Activated T-helper 1 cell treated with anti-CD3 and anti-CD28 coated beads, Interleukin-2, amount 50 U/mL, for 16 hours (primary cell): ENCODE data around the gene COL7A1.

Source experiments
- DNase-seq, 2 donors: peaks; one replicate each; pipeline ENCODE4 v3.0.0-alpha.2; 2020; ENCODE audit warnings: low read depth in 1 of 2, low spot score in 1 of 2

Gene COL7A1

DNA sequence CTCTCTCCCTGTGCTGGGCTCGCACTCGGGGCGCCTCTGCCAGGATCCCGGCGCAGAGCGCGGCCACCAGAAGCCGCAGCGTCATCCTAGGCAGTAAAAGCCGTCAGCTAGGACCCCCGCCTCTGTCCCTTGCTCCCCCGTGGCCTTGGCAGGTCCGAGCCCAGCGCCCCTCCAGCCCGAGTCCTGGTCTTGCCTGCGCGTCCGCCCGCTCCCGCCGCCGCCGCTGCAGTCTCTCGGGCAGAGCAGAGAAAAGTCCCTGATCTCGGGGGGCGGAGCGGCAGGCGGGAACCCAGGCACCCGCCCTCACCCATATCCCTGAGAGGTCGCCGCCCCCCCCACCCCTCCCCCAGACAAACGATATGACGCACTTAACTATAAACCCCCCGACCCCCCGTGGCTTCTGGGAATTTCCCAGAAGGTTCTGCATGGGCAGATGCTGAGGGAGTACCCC is at the start of gene COL7A1:
COL7A1 (minus strand) TSS at position 255 of the 451 bp plus-strand sequence; CDS start at position 85, 170 bp downstream.
- no peak for DNase-seq

DNA sequence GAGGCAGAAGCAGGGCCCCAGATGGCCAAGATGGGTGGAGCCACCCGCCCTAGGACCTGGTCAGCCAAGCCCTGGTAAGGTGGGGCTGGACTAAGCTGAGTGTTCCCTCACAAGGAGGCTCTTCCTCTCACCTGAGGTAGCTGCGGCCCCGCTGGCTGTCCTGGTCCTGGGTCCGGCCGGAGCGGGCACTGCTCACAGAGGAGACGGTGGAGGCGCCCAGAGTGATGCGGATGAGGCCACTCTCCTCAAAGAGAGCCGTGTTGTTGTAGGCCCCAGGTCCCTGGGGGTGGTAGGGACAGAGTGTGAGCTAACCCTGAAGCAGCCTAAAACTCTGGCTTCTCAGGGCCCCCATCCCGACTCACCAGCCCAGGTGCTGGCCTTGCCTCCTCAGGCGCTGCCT is 47.5 kb upstream of the COL7A1 start:
- no peak for DNase-seq

GRCh38 chr3:48641396-48641795 is 46.3 kb upstream of the COL7A1 start:
- DNase-seq, result no peak

GRCh38 chr3:48639944-48640606 is 44.9 kb upstream of the COL7A1 start:
- DNase-seq, result no peak

DNA sequence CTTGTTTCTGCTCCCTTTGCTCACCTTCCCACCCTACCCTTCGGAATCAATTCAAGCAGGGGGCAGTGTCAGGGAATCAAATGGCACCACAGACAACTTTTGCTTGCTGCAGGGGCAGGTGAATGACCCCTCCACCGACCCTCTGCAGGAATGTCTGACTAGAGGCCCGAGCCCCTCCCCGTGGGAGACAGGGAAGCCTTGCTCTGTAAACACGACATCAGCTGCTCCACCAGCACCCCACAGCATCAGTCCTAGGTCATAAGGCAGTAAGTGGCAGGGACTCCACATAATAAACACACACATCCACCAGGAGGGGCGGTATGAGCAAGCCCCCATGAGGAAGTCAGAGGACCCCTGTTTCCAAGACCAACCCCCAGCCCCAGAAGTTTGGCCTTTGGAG is 42.2 kb upstream of the COL7A1 start:
- no peak for DNase-seq

DNA sequence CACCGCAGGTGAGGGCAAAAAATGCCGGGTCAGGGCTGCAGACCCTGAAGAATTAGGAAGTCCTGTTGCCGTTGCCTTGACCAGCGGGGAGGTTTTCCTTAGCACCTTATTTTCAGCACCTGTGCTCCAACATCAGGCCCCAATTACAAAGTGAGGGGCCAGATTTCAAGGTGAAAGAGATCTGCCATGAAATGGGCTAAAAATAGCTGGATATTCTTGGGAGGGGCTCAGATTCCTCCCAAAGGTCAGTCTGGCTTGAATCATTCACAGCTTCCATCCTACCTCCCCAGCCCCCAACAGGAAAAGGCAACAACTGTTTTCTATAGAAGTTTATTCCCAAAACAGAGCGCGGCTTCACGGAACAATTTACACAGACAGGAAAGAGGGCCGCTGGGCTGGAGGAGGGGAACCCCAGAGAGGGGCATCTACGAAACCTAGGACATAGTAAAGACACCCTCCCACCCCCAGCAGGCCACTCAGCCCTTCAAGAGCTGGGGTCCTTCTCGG is 41.1 kb upstream of the COL7A1 start:
- DNase-seq, result no peak

- peak; percentile 87 to 89 for DNase-seq
These were observed 40.3 kb upstream of the COL7A1 start, which contains the start of gene SLC26A6 for GRCh38 chr3:48635222-48636021. SLC26A6 (minus strand) TSS chr3:48635461; CDS start chr3:48635393, 68 bp downstream.

DNA sequence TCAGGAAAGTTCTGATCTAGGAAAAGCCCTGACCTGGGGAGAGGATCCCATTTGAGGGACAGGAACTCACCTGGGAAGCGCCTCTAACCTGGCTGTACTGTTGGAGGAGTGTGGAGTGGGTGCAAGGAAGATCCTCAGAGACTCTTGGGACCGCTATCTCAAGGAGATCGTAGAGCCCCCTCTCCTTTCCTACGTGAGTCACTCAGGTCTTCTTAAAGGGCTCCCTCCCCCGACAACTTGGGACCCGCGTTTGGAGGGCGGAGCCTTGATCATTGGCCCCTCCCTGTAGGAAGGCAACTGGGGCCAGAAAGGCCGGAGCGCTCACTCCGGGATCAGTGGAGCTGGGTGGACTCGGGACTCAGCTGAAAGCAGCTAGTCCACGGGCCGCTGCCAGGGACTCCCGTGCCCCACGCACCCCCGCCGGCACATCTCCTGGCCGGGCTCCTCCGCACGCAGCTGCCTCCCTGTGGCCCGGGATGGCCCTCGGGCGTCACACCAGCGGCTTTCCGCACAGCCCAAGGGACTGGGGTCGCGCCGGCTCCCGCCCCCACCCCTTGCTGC is 39.6 kb upstream of the COL7A1 start:
- peak in 1 of 2 donors; percentile 23 for DNase-seq

DNA sequence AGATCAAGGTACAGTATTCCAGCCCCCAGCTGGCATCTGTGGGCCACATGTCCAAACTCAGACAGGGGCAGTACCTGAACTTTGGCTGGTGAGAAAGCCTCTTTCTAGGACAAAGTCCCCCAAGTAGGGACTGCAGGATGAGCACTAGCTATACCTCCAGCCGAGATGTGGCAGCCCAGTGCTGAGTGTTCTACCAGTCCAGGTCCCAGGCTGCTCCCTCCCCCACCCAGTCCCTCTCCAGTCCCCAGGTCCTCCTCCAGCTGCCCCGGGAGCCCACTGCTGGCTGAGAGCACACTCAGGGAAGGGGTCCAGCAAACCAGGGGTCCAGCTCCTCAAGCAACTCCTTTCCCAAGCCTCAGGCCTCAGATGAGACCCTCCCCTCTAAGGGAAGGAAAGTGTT is 38.6 kb upstream of the COL7A1 start:
- no peak for DNase-seq

GRCh38 chr3:48633256-48633655 is 38.1 kb upstream of the COL7A1 start:
- DNase-seq, result no peak

DNA sequence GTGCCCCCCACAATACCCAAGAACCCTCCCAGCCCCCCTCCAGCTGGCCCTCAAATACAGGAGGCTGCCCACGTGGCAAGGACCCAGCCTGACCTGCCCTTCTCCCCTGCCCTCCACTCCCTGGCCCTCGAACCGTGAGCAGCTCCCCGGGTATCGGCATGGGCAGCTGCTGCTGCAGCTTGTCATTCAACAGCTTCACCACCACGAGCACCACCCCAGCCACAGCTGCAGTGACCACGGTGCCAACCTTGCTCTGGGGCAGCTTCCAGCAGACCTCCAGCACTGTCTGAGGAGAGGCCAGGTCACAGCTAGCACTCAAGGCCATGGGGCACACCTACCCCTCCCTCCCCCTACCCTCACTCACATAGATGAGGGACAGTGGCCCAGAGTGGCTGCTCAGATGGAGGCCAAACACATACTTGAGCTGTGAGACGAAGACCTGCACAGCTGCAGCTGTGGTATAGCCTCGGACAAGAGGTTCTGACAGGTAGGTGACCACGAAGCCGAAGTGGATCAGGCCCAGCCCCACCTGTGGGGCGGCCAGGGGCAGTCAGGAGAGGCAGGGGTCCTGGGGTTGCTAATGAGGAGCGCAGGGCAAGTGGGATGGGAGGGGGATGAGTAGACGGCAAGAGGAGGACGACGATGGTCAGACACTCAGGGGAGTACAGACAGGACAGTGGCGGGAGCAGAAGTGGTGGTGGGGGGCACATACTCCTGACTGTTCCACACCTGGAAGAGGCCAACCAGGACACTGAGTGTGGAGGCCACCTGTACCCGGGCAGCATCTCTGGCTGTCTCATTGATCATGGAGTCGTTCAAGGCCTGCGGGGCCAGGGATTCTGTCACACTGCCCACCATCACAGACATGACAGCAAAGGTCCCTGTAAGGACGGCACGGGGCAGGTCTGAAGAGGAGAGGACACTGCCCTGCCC is 36.7 kb upstream of the COL7A1 start:
- DNase-seq, result no peak

DNA sequence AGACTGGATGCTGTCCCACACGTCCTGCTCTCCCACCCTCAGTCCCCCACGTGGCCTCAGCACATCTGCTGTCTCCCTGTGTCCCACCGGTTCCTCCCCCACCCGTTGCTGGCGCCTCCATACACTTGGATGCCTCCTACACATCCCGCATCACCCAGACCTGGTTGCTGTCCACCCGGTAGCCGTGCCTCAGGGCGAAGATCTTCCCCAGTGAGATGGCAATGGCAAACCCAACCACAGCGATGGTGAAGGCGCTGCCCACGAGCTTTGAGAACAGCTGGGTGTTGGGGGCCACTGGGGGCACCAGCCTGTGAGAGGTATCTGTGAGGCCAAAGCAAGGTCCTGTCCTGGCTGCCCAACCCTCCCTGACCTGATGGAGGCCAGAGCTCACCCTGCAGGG is 35.7 kb upstream of the COL7A1 start:
- DNase-seq, result no peak

DNA sequence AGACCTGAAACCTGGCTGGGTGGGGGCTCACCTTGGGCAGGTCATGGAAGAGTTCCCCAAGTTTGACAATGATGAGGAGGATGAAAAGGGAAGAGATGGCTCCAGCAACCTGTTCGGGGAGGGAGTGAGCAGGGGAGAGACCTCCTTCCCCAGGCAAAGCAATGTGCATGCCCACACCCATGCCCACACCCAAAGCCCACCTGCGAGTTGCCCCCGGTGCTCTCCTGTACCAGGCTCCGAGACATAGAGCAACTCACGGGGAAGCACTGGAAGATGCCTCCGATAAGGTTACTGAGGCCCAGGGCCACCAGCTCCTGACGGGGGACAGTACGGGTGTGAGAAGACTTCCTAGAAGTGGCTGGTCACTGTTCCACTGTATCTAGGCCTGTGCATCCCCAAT is 35.3 kb upstream of the COL7A1 start:
- no peak for DNase-seq

- no peak for DNase-seq
These were observed 34.8 kb upstream of the COL7A1 start for GRCh38 chr3:48629894-48630293.

DNA sequence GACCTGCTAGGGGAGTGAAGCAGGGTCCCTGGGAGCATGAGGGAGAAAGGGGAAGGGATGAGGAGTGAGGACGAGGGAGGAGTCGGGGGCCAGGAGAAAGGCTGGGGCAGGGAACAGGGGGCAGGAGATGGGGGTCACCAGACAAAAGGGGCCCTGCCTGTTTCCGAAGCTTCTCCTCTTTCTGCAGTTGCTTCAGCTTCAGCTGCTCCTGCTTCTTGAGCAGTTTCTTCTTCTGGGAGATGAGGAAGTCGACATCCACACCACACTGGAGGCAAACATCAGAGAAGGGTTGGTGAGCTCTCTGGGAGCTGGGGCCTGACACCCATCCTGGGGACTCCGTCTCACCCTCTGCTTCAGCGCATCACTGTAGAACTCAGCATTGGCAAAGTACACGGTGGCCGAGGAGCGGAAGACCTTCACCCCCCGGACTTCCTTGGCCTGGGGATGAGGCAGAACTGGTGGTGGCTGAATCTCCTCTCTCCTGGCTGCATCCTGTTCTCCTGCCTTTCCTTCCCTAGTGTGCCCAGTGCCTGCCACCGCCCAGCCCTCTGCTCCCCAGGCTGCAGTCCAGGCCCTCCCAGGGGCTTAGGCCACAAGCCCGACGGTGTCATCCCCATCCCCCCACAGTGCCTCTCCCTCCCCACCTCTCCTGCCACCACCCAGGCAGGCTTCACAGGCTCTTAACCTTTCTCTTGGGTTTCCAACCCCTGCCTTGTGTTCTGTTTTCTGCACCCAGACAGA is 33.3 kb upstream of the COL7A1 start:
- no peak for DNase-seq

- no peak for DNase-seq
These were observed 30.5 kb upstream of the COL7A1 start for GRCh38 chr3:48625600-48625999.

DNA sequence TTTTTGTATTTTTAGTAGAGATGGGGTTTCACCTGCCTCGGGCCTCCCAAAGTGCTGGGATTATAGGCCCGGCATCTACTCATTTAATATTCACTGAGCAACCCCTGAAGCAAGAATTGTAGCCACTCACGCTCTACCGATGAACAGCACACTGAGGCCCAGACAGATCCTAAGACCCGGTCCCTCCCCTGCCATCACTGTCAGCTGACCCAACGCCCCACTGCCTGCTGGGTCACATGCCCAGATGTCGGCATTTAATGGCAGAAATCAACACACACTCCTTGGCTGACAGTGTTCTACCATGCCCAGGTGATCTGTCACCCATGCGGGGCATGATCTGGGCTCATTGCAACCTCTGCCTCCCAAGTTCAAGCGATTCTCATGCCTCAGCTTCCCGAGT is 29.6 kb upstream of the COL7A1 start:
- no peak for DNase-seq

DNA sequence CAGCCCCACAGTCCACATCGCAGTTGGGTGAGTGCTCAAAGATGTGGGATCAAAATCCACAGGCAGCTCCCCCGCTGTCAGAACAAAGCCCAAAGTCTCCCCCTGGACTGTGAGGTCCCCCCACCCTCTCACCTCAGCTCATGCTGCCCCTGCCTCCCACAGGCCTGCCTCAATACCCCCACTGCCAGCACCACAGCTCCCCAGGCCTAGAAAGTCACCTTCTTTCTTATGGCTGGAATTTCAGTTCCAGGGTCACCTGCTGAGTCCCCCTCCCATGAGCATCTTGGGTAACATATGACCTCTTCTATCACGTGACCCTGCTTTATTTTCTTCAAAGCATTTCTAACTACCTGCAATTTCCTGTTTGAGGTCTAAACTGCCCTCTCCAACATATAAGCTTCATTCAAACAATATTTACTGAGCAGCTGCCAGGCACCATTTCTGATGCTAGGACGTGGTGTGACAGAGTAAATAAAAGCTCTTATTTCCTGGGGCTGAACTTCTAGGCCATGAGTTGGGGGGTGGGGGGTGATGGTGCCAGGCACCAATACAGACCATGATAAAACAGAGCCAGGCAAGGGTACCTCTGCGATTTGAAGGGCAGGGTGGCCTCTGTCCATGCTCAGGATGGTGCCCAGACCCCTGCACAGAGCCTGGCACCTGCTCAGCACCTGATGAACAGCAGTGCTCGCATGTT is 28.9 kb upstream of the COL7A1 start:
- DNase-seq, result no peak

GRCh38 chr3:48621461-48621869 is 26.3 kb upstream of the COL7A1 start, which contains the start of gene TMEM89:
TMEM89 (minus strand) TSS chr3:48621769; CDS start chr3:48621756, 13 bp downstream.
- no peak for DNase-seq
